Stimulated activated CD4-positive, alpha-beta T cell treated with anti-CD3 and anti-CD28 coated beads, Interleukin-12 subunit alpha, Interleukin-12 subunit beta, amount 100 ng/mL, for 4 hours (primary cell): ENCODE results near the gene USP49.

Source experiments
- DNase-seq: peaks from one replicate; pipeline ENCODE4 v3.0.0-alpha.2; 2020

Gene USP49

DNA sequence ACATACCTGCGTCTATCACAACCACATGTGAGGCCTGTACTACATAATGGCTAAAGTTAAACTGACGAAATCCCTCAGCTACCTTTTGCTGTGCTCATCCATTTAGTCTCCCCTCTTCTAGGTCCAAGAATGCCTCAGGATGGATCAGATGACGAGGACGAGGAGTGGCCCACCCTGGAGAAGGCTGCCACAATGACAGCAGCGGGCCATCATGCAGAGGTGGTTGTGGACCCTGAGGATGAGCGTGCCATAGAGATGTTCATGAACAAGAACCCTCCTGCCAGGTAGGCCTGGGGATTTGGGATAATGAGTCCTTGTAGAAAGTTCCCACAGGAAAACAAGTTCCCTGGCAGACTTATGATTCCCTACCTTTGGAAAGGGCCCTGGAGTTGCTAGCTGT, 32.1 kb upstream of the USP49 start:
- DNase-seq, result no peak

- no peak for DNase-seq
Measured at GRCh38 chr6:41922154-41922553, 27.0 kb upstream of the USP49 start.

DNA sequence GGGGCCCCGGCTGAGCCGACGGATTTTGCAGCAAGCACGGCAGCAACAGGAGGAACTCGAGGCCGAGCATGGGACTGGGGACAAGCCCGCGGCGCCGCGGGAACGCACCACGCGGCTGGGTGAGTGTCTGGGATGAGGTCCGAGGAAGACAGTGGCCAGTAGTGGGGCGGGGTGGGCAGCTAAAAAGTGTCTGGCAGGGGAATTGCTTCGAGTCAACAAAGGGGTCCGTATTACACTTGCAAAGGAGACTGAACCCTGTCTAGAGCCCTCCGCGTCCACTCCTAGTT, 26.5 kb upstream of the USP49 start:
- no peak for DNase-seq

- DNase-seq, result peak; percentile 93
Measured at GRCh38 chr6:41920921-41921711, 25.9 kb upstream of the USP49 start, which contains the start of the genes BYSL and MED20. BYSL (plus strand) TSS chr6:41921499; CDS start chr6:41921563, 64 bp downstream. MED20 (minus strand) TSS chr6:41921139; CDS start chr6:41921018, 121 bp downstream.

DNA sequence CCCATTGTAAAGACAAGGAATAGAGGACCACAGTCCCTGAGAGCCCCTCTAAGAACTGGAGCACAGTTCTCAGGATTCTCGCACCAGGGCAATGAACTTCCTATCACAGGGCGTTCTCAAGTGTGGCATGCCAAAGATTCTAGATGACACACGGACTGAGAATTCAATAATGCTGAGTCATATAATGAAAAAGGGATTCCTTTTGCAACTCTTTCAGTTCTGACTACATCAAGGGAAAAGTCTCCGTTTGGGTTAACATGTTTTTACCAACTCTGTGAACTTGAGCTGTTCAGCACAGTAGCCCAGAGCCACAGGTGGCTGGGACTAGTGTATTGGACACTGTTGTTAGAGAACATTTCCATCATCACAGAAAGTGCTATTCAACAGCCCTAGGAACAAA, 22.4 kb upstream of the USP49 start:
- no peak for DNase-seq

- DNase-seq, result no peak
Measured at GRCh38 chr6:41914869-41915530, 19.8 kb upstream of the USP49 start.

DNA sequence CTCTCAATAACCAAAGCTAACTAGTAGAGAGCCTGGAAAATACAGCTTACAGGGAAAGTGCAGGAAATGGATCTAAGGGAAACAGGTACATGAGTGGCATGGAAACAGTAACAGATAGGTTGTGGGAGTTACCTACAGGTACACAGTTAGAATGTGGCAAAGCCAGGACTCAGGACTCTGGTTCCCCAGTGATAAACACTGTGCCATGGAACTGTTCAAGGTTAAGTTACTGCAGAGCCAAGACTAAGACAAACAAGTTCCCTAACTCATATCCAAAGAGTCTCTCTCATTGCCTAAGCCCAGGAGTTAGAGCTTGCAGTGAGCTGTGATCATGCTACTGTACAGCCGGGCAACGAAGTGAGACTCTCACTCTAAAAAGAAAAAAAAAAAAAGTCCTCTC, 19.2 kb upstream of the USP49 start:
- no peak for DNase-seq

- no peak for DNase-seq
Measured at GRCh38 chr6:41909727-41910126, 14.6 kb upstream of the USP49 start.

GRCh38 chr6:41901882-41902519, 6.8 kb upstream of the USP49 start:
- peak; percentile 41 for DNase-seq

DNA sequence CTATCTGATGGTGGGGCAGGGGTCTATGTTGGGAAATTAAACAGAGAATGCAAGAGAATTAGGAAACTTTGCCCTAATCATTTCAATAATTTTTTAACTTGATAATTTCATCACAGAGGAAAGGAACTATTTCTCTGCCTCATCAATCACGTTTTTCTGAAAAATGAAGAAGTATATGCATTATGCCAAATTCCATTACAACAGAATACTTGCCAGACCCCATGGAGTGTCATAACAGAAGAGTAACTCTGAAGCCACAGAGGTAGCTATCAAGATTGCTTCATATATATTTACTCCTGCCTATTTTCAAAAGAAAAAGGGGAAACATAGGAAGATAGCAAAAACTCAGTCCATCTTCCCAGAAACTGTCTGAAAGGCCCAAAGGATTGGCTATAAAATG, 5.7 kb upstream of the USP49 start:
- DNase-seq, result no peak

GRCh38 chr6:41896281-41896680, 1.1 kb upstream of the USP49 start:
- no peak for DNase-seq

- no peak for DNase-seq
Measured at GRCh38 chr6:41894366-41895299, 542 bp downstream of the USP49 start.

- DNase-seq, result no peak
Measured at GRCh38 chr6:41892921-41893564, 2.1 kb downstream of the USP49 start.

DNA sequence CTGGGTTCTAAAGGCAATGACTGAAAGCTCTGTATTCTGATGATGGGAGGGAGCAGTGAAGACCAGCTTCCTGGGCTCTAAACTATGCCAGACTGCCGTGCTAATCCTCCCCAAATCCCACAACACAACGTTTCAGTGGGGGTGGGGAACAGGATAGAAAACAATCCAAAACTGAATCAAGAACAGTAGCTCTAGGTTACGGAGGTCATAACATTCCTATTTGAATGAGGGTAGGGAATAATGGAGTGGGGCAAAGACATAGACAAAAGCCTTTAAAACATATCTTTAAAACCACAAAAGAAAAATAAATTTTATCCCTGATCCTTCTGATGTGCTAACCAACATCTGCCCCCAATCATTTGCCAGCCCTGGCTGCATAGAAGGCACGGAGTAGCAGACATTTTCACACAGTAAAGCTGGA, 7.8 kb downstream of the USP49 start:
- no peak for DNase-seq

GRCh38 chr6:41885930-41886329, 9.2 kb downstream of the USP49 start:
- no peak for DNase-seq

DNA sequence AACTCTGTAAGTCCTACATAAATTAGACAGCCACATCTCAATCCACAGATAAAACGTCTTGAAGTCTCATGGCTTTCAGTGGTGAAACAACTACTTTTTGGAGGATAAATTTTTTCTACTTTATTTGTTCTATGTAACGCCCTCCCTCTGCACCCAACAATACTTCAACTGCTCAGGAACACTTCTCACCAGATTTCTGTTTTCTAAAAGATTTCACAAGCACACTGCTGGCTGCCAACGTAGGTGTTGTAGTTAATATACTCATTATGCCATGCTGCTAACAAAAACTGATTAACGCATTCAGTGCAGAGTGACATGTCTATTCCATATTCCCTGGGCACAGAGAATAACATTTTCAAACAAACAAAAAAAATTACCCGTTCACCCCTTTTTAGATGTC, 10.2 kb downstream of the USP49 start:
- DNase-seq, result no peak

- no peak for DNase-seq
Measured at GRCh38 chr6:41881506-41881905, 13.7 kb downstream of the USP49 start.

GRCh38 chr6:41878961-41879405, 16.2 kb downstream of the USP49 start:
- no peak for DNase-seq

GRCh38 chr6:41878246-41878645, 16.9 kb downstream of the USP49 start:
- no peak for DNase-seq

- DNase-seq, result no peak
Measured at GRCh38 chr6:41877051-41877680, 18.0 kb downstream of the USP49 start.

DNA sequence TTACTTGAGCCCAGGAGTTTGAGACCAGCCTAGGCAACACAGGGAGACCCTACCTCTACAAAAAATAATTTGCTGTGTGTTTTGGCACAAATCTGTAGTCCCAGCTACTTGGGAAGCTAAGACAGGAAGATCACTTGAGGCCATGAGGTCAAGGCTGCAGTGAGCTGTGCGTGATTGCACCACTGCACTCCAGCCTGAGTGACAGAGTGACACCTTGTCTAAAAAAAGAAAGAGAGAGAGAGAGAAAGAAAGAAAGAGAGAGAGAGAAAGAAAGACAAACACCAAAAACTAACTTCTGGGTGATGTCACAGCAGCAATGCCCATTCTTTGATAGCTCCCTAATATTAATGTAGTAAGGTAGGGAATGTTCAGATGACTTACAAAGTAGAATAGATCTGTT, 20.4 kb downstream of the USP49 start:
- no peak for DNase-seq

GRCh38 chr6:41872147-41872546, 23.0 kb downstream of the USP49 start:
- no peak for DNase-seq
